Measurements from ENCODE around the gene MEI1.

MEI1 gene

GRCh38 chr22:41787331-41787730 lies 88.0 kb downstream of the MEI1 start:
- DNase-seq (ENCODE audit: low spot score) = no peak

- DNase-seq (ENCODE audit: low spot score) = no peak
These were observed 94.6 kb downstream of the MEI1 start for GRCh38 chr22:41793871-41794270.

- no peak for DNase-seq (ENCODE audit: low spot score)
These were observed 99.4 kb downstream of the MEI1 start for GRCh38 chr22:41798736-41799135.

GRCh38 chr22:41799486-41800347 lies 100.4 kb downstream of the MEI1 start:
- DNase-seq (ENCODE audit: low spot score) = no peak

- peak; percentile 88 for DNase-seq (ENCODE audit: low spot score)
These were observed 101.2 kb downstream of the MEI1 start, which contains the start of gene CCDC134 for GRCh38 chr22:41800348-41801146. Gene CCDC134, plus strand, starts transcription at chr22:41800679. Its CDS starts 8,212 bp downstream, at chr22:41808891.

- DNase-seq (ENCODE audit: low spot score) = no peak
These were observed 102.0 kb downstream of the MEI1 start for GRCh38 chr22:41801147-41801819.

GRCh38 chr22:41801886-41802285 lies 102.6 kb downstream of the MEI1 start:
- DNase-seq (ENCODE audit: low spot score) = no peak

- no peak for DNase-seq (ENCODE audit: low spot score)
These were observed 106.3 kb downstream of the MEI1 start for GRCh38 chr22:41805639-41806038.

GRCh38 chr22:41808400-41808799 lies 109.1 kb downstream of the MEI1 start:
- DNase-seq (ENCODE audit: low spot score) = peak; percentile 53

GRCh38 chr22:41810022-41810421 lies 110.7 kb downstream of the MEI1 start:
- DNase-seq (ENCODE audit: low spot score) = no peak

- no peak for DNase-seq (ENCODE audit: low spot score)
These were observed 113.7 kb downstream of the MEI1 start for GRCh38 chr22:41812805-41813545.

GRCh38 chr22:41813726-41814410 lies 114.6 kb downstream of the MEI1 start:
- DNase-seq (ENCODE audit: low spot score) = no peak

- DNase-seq (ENCODE audit: low spot score) = no peak
These were observed 116.4 kb downstream of the MEI1 start for GRCh38 chr22:41815716-41816115.

GRCh38 chr22:41816241-41816640 lies 116.9 kb downstream of the MEI1 start:
- DNase-seq (ENCODE audit: low spot score) = no peak

GRCh38 chr22:41816871-41817270 lies 117.6 kb downstream of the MEI1 start:
- no peak for DNase-seq (ENCODE audit: low spot score)

GRCh38 chr22:41818011-41818410 lies 118.7 kb downstream of the MEI1 start:
- no peak for DNase-seq (ENCODE audit: low spot score)

GRCh38 chr22:41818596-41818995 lies 119.3 kb downstream of the MEI1 start:
- no peak for DNase-seq (ENCODE audit: low spot score)

GRCh38 chr22:41819257-41819656 lies 120.0 kb downstream of the MEI1 start:
- DNase-seq (ENCODE audit: low spot score) = no peak

- no peak for DNase-seq (ENCODE audit: low spot score)
These were observed 121.1 kb downstream of the MEI1 start for GRCh38 chr22:41820447-41820846.

GRCh38 chr22:41821471-41822316 lies 122.4 kb downstream of the MEI1 start:
- DNase-seq (ENCODE audit: low spot score) = no peak
